Measurements from ENCODE around the gene MYH9.
A peak's percentile ranks its signal among the peaks of the same experiment; 100 is the strongest.

Gene MYH9

DNA sequence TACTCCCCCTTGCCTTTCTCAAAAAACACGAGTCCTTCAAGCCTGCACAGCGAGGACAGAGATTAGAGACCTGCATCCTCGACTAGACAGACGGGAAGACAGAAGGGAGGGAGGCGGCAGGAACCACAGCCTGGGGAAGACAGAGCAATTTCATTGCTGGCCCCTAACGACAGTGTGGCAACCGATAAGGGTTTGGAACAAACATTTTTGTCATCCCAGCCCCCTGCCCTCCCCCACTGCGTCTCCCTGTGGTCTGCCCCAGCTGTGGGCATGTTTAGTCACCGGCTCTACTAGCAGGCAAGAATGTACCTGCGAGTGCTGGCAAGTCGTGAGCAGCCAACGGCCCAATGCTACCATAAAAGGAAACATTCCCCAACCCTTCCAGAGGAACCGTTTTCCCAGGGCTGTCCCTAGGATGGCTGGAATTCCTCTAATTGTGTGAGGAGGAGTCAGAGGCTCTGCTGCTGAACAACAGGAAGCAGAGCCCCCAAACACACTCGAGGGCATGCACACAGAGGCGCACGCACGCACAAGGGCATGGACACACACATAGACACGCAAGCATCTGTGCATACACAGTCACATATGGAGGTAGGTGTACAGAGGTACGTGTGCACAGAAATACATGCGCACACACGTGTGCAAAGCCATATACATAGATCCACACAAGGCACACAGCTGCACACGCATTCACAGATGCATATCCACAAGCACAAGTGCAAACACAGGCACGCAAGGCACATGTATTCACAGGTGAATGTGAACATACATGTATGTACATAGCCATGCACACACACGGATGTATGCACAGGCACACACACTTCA lies 58.3 kb downstream of the MYH9 start:
- DNase-seq = peak; percentile 95

DNA sequence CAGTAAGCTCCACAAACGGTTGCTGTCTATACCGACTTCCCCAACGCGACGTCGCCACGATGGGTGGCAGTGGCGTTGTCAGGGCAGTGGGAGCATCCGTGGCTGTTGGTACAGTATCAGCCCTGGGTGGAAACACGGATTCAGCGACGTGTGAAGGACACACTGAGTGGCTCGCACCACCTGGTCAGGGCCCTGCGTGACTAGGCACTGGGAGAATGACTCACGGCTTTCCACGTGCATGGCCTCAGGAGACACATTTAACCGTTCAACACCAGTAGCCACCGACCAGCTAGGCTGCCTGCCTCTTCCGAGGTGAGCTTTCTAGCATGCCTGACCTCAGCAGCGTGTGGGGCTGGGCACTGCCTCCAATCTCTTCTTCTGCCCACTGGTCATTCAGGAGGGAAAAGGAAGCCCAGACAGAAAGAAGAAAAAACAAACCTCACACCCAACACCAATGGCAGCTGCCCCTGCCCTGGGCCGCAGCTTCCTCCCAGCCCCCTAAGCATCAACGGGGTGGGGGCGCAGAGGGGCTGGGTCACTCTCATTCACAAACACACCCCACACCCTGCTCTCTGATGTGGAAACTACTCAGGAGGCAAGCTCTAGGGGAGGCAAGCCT lies 59.0 kb downstream of the MYH9 start:
- DNase-seq = peak; percentile 31

DNA sequence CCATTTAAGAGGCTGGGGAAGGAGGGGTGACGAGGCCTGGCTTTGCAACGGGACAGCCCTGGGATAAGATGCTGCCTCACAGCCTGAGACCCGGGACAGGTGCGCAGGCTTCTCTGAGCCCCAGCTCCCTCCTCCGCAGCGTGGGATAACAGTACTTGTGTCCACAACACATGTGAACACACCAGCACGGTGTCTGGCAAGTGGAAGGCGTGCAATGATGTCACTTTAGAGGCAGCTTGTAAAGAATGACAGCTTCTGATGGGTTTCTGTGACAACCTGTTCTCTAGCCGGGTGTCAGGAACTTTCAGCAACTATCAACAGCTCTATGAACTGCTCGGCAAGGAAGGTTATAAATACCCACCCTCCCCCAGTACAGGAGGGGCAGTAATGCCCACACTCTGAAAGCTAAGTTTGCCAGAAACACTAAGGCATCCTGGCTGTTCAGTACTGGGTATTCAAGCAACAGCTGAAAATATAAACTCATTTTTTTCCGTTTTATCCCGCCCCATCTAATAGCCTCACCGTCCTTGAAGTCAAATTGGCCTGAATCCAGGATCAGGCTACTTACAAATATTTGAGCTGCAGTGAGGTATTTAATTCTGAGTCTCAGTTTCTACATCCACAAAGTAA lies 59.7 kb downstream of the MYH9 start:
- DNase-seq = peak; percentile 58

GRCh38 chr22:36326178-36327161 lies 61.3 kb downstream of the MYH9 start:
- no peak for DNase-seq

DNA sequence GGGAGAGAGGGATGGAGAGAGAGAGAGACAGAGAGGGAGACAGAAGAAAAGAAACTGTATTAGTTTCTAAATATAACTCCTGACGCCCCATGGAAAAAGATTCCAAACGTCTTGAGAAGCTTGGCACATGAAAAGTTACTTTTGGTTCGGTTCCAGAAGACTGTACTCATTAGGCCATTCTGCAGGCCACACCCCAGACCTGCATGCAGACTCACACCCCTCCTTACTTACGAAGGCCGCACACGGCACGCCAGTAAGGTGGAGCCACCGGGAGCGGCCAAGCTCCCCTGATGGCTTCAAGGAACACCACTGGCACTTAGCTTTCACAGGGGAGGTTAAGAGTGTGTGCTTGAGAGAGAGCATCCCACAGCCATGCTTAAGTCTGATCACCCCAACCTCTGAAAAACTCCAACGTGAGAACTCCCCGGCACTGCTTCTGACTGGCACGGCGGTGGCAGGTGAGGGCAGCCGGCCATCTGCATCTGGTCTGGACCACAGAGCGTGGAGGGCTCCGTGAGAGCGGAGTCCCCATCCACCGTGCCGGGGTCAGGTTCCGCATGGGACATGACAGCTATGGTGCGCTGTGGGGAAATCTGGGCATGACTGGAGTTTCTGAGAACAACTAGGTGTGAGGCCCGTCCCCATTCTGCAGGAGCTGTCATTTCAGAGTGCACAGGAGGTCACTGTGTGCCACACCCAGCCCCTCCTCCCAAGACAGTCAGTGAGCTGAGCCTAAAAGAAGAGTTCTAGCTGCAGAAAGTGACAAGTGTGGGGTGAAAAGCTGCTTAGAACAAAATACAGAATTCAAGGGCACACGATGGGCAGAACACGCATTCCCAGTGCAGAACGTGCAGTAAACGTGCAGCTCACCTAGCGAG lies 62.4 kb downstream of the MYH9 start:
- DNase-seq = no peak

- no peak for DNase-seq
These were observed 63.4 kb downstream of the MYH9 start for GRCh38 chr22:36324414-36324813.

DNA sequence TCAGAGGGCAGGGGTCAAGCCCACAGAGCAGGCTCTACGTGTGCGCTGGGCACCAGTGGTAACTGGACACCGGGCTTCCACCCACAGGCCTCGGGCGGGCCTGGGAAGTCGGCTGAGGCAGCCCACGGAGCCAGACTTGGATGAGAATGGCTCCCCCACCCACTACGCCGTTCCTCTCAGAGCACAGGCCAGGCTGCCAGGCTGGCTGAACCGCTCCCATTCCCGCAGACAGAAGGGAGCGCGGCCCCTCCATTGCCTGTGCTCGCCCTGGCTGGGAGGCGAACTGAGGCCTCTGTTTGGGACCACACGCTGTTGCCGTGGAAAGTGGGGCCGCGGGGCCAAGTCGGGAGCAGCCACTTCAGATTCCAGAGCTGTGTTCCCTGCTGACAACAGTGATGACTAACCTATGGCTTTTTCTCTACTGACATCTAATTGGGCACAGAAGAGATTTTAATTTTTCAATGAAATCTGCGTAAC lies 63.9 kb downstream of the MYH9 start:
- no peak for DNase-seq

DNA sequence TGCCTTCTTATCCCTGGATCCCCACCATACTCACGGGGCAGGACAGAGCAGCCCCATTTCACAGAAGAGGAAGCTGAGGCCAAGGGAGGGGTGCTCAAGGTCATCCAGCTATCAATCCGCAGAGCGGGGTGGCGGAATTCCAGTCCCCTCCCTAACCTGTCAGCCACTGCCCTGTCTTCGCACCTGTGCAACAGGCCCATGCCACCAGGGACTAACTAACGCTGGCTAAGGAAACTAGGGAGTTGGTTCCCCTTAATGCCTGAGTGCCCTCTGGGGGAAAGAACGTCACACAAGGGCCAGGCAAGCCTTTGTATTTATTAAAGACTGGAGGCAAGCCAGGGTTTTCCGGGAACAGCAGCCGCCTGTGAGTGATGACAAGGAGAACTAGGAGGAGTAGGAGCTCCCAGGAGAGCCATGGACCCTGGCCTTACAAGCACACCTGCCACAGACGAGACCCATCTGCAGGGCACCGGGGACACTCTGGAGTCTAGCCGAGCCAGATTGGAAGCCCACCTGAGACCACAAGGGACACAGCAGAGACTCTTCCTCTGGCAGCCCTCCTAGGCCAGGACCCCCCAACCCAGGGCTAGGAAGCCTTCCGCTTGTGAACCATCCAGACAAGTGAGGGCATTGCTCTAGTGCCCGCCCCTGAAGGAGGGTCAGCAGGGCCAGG lies 64.4 kb downstream of the MYH9 start:
- DNase-seq = peak; percentile 54

DNA sequence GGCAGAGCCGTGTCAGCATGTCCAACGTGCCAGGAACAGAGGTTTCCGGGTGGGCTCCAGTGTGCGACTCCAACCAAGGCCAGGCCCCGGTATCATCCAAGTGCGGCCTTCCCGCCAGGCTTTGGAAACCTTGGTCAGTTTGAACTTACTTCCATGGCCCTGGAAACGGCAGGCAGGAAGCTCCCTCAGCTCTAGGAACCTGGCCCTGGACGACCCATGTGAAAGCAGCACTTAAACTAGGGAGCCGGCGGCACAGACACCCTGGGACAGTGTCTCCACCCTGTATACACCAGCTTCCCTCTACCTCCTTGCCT lies 65.2 kb downstream of the MYH9 start:
- no peak for DNase-seq

GRCh38 chr22:36321797-36322601 lies 65.8 kb downstream of the MYH9 start:
- no peak for DNase-seq

- no peak for DNase-seq
These were observed 67.2 kb downstream of the MYH9 start for GRCh38 chr22:36320553-36320952.

GRCh38 chr22:36319595-36320497 lies 67.9 kb downstream of the MYH9 start:
- no peak for DNase-seq

DNA sequence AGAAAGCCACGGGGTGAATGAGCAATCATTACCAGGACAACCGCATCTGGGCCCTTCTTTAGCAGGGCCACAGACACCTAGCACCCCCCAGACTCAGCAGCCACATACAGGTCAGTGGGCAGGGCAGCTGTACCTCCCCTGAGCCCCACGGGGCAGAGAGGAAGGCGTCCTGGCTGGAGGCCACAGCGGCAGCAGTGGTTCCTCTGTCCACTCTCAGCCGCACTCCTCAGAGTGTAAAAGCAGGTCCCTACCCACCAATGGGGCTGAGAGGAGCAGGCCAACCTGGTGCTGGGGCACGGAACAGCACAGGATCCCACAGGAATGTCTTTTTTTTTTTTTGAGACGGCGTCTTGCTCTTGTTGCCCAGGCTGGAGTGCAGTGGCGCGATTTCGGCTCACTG lies 69.3 kb downstream of the MYH9 start:
- DNase-seq = no peak

GRCh38 chr22:36317658-36318271 lies 70.0 kb downstream of the MYH9 start:
- DNase-seq = no peak

DNA sequence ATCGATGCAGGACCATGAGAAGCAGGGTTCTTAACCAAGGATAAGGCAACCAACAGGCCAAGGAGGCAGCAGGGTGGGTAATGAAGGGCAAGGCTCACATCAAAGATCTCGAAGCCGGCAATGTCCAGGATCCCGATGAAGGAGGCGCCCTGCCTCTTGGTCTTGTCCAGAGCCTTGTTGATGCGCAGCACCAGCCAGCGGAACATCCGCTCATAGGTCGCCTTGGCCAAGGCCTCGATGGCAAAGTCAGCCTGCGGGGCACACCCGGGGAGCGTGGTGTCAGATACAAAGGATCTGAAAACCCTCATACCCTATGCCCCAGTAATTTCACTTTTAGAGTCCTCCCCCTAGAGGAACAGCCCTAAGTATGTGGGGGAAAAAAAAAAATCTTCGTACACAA lies 71.3 kb downstream of the MYH9 start:
- DNase-seq = no peak

DNA sequence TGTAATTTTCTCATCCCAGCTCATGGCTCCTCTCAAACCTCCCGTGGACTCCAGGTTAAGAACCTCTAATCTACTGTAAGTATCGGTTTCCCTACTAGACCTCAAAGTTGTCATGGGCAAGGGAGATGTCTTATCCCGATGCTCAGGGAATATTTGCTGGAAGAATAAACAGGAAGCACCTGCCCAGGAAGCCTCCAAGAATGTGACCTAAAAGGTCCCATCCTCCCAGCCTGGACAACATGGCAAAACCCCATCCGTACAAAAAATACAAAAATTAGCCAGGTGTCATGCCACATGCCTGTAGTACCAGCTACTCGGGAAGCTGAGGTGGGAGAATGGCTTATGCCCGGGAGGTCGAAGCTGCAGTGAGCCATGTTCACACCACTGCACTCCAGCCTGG lies 72.4 kb downstream of the MYH9 start:
- DNase-seq = no peak

- DNase-seq = no peak
These were observed 76.2 kb downstream of the MYH9 start for GRCh38 chr22:36311386-36312085.

DNA sequence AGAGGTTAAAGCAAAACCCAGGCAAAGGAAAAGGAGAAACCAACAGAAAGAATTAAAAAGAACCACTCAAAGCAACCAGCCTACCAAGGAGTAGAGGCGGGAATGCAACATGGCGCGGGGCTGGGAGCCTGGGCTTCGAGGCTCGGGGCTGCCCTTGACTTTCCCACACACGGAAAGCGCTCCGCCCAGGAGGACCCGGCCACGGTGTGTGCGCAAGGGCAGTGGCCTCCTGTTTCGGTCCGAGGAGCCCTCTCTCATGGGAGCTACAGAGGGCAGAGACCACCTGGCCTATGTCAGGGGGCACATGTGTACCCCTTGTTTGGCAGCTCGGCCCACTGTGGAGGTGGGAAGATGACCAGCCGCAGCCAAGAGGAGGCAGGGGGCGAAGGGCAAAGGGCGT lies 78.9 kb downstream of the MYH9 start:
- DNase-seq = no peak
